Effector memory CD4-positive, alpha-beta T cell (primary cell): Measurements from ENCODE around the gene KCNG1.

Experiments used
- DNase-seq, 3 donors: peaks; one replicate each; pipeline ENCODE4 v3.0.0-alpha.2; 2020
- H3K27ac ChIP-seq: 2 replicates; pipeline ENCODE4 v1.7.0; 2013; ENCODE audit warnings: mild to moderate bottlenecking, low read length, moderate library complexity; ENCODE audit not compliant: insufficient read depth, poor library complexity, severe bottlenecking
- H3K27me3 ChIP-seq: replicated peaks from 2 replicates; pipeline ENCODE4 v1.7.0; 2013; ENCODE audit warnings: mild to moderate bottlenecking, low read length; ENCODE audit not compliant: insufficient read depth, control insufficient read depth, poor library complexity, severe bottlenecking
- H3K36me3 ChIP-seq: 2 replicates; pipeline ENCODE4 v1.7.0; 2013; ENCODE audit warnings: mild to moderate bottlenecking, low read length, moderate library complexity; ENCODE audit not compliant: control insufficient read depth, insufficient read depth
- H3K4me1 ChIP-seq: 2 replicates; pipeline ENCODE4 v1.7.0; 2013; ENCODE audit warnings: low read length, mild to moderate bottlenecking; ENCODE audit not compliant: control insufficient read depth, insufficient read depth, poor library complexity, severe bottlenecking
- H3K4me3 ChIP-seq: 2 replicates; pipeline ENCODE4 v1.7.0; 2013; ENCODE audit warnings: low read length, low read depth, mild to moderate bottlenecking; ENCODE audit not compliant: insufficient read depth, poor library complexity, severe bottlenecking
- H3K9me3 ChIP-seq: 2 replicates; pipeline ENCODE4 v1.7.0; 2013; ENCODE audit warnings: mild to moderate bottlenecking, low read length, moderate library complexity; ENCODE audit not compliant: control insufficient read depth

The KCNG1 gene

DNA sequence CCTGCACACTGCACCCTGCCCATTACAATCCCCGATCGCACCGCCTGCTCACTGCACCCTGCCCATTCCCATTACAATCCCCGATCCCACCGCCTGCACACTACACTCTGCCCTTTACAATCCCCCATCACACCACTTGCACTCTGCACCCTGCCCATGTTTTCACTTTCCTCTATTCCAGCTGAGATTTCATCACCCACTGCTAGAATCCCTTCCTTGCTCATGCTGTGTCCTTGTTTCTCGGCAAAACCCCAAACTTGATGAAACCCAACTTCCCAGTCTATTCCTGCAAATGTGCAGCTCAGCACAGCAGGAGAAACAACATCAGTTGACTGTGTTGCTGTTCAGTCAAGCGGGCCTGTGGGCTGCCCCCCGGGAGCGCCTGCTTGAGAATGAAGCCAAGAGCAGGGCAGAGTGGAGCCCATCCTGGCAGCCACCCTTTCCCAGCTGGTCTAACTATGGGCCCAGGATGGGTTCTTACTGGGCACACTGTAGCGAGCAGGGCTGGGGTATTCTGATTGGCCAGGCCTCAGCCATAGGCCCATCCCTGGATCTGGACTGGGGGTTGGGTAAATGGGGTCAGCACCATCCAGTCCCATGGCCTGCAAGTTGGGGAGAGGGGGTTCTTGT is 47.1 kb downstream of the KCNG1 start:
- Histone ChIP-seq H3K4me3 (no peak overlapping the region), H3K36me3 (no peaks in the 10 kb centered on the region), H3K4me1 (no peaks in the 10 kb centered on the region), H3K27ac (no peak overlapping the region), H3K27me3 (no peaks in the 10 kb centered on the region), H3K9me3 (no peaks in the 10 kb centered on the region)
- no peak for DNase-seq

DNA sequence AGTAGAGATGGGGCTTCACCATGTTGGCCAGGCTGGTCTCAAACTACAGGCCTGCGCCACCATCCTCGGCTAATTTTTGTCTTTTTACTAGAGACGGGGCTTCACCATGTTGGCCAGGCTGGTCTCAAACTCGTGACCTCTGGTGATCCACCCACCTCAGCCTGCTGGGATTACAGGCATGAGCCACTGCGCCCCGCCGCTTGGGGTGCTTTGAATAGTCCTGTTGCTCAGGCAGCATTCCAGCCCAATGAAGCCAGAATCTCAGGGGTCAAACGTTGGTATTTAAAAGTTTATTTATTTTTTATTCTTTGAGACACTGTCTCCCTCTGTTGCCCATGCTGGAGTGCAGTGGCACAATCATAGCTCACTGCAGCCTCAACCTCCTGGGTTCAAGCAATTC is 53.0 kb downstream of the KCNG1 start:
- DNase-seq = no peak
- Histone ChIP-seq H3K27ac (no peak overlapping the region), H3K9me3 (no peaks in the 10 kb centered on the region), H3K4me1 (no peaks in the 10 kb centered on the region), H3K27me3 (no peaks in the 10 kb centered on the region), H3K4me3 (no peak overlapping the region), H3K36me3 (no peaks in the 10 kb centered on the region)

DNA sequence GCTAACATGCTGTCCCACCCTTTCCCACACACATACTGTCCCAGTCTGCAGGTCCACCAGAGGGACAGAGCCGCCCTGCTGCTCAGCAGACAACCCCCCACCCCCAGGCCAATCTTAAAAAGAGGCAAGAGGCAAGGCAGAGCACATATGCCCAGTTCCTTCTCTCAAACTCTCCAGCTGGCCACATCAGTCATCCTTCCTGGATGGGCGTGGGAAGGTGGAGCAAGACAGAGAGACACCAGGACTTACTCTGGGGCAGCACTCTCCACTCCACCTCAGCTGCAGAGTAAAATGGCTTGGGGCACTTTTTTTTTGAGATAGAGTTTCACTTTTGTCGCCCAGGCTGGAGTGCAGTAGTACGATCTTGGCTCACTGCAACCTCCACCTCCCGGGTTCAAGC is 53.5 kb downstream of the KCNG1 start:
- DNase-seq = no peak
- no peak overlapping the region for H3K4me3 ChIP-seq
- no peaks in the 10 kb centered on the region for H3K36me3 ChIP-seq
- no peak overlapping the region for H3K27ac ChIP-seq
- H3K9me3 ChIP-seq = no peaks in the 10 kb centered on the region
- no peaks in the 10 kb centered on the region for H3K4me1 ChIP-seq
- H3K27me3 ChIP-seq = no peaks in the 10 kb centered on the region

DNA sequence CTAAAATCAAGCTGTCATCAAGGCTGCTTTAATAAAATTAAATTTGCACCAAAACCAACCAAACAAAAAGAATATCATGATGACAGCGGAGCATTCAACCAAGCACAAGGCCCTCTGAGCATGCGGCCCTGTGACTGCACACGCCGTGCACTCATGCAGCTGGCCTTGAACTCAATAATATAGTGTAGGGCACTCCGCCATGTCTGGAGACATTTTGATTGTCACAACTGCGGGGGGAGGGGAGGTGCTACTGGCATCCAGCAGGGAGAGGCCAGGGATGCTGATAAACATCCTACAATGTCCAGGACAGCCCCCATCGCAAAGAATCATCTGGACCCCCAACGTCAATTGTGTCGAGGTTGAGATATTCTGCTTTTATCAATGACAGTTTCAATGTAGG is 54.6 kb downstream of the KCNG1 start:
- Histone ChIP-seq H3K9me3 (no peaks in the 10 kb centered on the region), H3K27ac (no peak overlapping the region), H3K27me3 (no peaks in the 10 kb centered on the region), H3K36me3 (no peaks in the 10 kb centered on the region), H3K4me3 (no peak overlapping the region), H3K4me1 (no peaks in the 10 kb centered on the region)
- DNase-seq = no peak

DNA sequence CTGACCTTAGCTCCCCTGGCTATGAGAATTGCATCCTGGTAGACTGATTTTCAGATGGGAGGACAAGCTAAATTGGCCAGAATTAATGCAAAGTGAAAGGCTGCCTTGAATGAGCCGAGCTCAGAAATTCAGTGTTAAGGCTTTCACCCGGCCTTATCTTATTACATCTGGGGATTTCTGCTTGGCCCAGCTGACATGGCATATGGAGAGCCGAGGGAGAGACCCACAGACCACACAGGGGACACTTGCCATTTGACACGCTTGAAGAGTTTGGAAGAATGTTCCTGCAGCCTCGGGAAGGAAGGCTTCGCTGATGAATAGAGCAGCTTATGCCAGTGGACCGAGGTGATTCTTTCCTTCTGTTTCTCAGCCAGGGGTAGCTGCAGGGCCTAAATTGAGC is 55.3 kb downstream of the KCNG1 start:
- Histone ChIP-seq H3K27me3 (no peaks in the 10 kb centered on the region), H3K4me1 (no peaks in the 10 kb centered on the region), H3K36me3 (no peaks in the 10 kb centered on the region), H3K27ac (no peak overlapping the region), H3K4me3 (no peak overlapping the region), H3K9me3 (no peaks in the 10 kb centered on the region)
- no peak for DNase-seq

DNA sequence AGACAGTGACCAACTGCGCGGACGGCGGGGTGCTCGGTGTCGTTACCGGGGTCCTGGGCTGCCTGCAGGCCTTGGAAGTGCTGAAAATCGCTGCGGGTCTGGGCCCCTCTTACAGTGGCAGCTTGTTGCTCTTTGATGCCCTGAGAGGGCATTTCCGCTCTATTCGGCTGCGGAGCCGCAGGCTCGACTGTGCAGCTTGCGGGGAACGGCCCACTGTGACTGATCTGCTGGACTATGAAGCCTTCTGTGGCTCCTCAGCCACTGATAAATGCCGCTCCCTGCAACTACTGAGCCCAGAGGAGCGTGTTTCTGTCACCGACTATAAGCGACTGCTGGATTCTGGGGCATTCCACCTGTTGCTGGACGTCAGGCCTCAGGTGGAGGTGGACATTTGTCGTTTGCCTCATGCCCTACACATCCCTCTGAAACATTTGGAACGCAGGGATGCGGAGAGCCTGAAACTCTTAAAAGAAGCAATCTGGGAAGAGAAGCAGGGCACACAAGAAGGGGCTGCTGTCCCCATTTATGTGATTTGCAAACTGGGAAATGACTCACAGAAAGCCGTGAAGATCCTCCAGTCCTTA is 63.3 kb downstream of the KCNG1 start:
- Histone ChIP-seq H3K9me3 (no peaks in the 10 kb centered on the region), H3K27ac (peak overlapping the region; percentile 97), H3K4me3 (peak overlapping the region; percentile 83), H3K27me3 (no peaks in the 10 kb centered on the region), H3K4me1 (peaks cover 18% of the 10 kb centered on the region), H3K36me3 (peaks cover under 1% of the 10 kb centered on the region)
- no peak for DNase-seq

DNA sequence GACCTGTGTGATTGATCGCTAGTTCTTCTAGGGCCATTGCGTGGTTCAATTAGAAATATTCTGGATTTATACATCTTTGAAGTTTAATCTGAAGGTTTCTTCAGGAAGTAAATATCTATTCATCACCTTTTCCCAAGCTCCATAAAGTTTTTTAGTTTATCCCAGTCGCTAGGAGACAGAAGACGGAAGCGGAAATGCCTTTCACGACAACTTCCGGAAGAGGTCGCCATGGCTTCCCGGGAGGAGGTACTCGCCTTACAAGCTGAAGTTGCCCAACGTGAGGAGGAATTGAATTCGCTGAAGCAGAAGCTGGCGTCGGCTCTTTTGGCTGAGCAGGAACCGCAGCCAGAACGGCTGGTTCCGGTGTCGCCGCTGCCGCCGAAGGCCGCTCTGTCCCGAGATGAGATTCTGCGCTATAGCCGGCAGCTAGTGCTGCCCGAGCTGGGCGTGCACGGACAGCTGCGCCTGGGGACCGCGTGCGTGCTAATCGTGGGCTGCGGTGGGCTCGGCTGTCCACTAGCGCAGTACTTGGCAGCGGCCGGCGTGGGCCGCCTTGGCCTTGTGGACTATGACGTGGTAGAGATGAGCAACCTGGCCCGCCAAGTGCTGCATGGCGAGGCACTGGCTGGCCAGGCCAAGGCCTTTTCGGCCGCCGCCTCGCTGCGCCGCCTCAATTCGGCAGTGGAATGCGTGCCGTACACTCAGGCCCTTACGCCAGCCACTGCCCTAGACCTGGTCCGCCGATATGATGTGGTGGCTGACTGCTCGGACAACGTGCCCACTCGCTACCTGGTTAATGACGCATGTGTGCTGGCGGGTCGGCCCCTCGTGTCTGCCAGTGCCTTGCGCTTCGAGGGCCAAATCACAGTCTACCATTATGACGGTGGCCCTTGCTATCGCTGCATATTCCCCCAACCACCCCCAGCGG is 64.0 kb downstream of the KCNG1 start, which contains the start of gene MOCS3:
Gene MOCS3 (plus strand): TSS at position 204 of the 928 bp plus-strand sequence. CDS start 25 bp downstream, at position 229.
- H3K4me1 ChIP-seq = peaks cover 18% of the 10 kb centered on the region
- H3K4me3 ChIP-seq = peak within 1 kb of the TSS; percentile 83

DNA sequence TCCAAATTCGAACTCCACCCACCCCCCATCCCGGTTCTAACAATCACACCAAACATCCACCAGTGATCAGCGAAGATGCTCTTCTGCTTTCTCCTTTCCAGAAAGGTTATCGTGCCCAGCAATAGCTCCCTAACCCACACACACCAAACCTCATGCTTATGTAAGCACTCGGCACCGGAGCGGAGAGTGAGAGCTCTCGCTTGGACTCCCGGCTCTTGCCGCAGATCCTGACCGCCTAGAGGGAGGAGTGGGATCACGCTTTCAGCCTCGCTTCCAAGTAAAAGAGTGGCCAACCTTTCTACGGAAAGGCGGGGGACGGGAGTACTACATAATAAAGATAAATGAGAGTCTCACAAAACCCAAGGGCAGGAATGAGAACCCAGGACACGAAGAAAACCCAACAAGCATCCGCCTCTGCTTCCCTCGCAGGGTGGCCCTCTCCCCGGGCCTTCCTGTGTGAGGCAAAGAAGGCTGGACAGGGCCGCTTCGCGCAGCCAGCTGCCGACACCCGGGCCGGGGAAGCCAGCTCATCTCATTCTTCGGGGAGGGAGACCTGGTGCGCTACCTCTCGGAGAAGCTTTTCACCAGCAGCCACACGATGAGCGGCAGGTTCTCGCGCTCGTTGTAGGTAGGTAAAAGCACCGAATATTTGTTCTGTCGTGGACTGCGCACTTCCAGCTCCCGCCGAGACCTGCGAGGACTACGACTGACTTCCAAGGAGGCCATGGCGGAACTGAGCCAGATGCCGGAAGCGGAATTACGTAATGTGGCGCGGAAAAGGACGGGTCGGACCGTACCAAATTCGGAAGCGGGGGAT is 64.9 kb downstream of the KCNG1 start, which contains the start of gene DPM1:
Gene DPM1 (minus strand): TSS at position 735 of the 817 bp plus-strand sequence. CDS start 9 bp downstream, at position 726.
- H3K27ac ChIP-seq = peak within 1 kb of the TSS; percentile 97
- peak within 1 kb of the TSS; percentile 83 for H3K4me3 ChIP-seq
- DNase-seq = peak; percentile 76 to 88 (median 78)
- no peaks in the 10 kb centered on the region for H3K27me3 ChIP-seq
- peaks cover 18% of the 10 kb centered on the region for H3K4me1 ChIP-seq
- H3K9me3 ChIP-seq = no peaks in the 10 kb centered on the region
- peaks cover 16% of the 10 kb centered on the region for H3K36me3 ChIP-seq

More for the DNA sequence above, 64.0 kb downstream of the KCNG1 start, which contains the start of gene MOCS3:
- no peaks in the 10 kb centered on the region for H3K9me3 ChIP-seq
- H3K36me3 ChIP-seq = peaks cover 8% of the 10 kb centered on the region
- DNase-seq = peak; percentile 70 to 83 (median 76)
- H3K27me3 ChIP-seq = no peaks in the 10 kb centered on the region
- H3K27ac ChIP-seq = peak within 1 kb of the TSS; percentile 97

DNA sequence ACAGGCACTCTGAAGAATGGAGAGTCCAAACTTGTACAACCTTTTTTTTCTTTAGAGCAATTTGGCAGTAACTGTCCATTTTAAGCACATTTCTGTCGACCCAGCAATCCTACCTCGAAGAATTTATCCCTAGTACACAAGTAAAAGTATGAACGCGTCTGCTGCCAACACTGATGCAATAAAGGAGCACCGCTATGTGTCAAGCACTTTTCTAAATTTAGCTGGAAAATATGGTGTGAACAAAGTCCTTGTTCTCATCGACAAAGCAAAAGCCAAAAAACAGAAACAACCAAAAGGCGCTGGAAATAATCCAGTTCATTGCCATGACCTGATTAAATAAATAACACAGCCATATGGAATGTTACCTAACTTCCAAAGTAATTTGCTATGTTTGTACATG is 65.6 kb downstream of the KCNG1 start:
- Histone ChIP-seq H3K9me3 (no peaks in the 10 kb centered on the region), H3K4me3 (peak overlapping the region; percentile 83), H3K27ac (no peak overlapping the region), H3K36me3 (peaks cover 19% of the 10 kb centered on the region), H3K27me3 (no peaks in the 10 kb centered on the region), H3K4me1 (peaks cover 18% of the 10 kb centered on the region)
- no peak for DNase-seq
